ENCODE data around the gene ZNF532. TPM values are rescaled to one million over a fixed set of nuclear protein-coding genes. Genes with fewer than 3 reads are reported as not detected.

Gene ZNF532
- total RNA-seq, 2 donors from 2014 or later: 133 to 211 TPM

GRCh38 chr18:58966704-58967103 is 102.0 kb downstream of the ZNF532 start:
- Histone ChIP-seq H3K4me1 (ENCODE audit: control insufficient read depth in 1 of 2, low read depth in 2 of 2) (peaks cover 23 to 54% of the 10 kb centered on the region in 2 donors), H3K4me3 (peak overlapping the region; percentile 3), H3K36me3 (no peaks in the 10 kb centered on the region), H3K9me3 (no peaks in the 10 kb centered on the region), H3K27me3 (replicated peaks; ENCODE audit: insufficient read depth) (no peaks in the 10 kb centered on the region), H3K27ac (peak overlapping the region; percentile 76)
- DNase-seq (ENCODE audit: low spot score) (no peak), ATAC-seq (ENCODE audit: insufficient number of reproducible peaks, low FRiP score, low read depth) (no peak)
- TF ChIP-seq CTCF (IDR thresholded peaks at IDR 0.05): no peak

GRCh38 chr18:58967751-58968254 is 103.1 kb downstream of the ZNF532 start:
- Histone ChIP-seq H3K27ac (peak overlapping the region; percentile 34 to 76), H3K36me3 (peaks cover 3% of the 10 kb centered on the region), H3K27me3 (replicated peaks; ENCODE audit: insufficient read depth) (no peaks in the 10 kb centered on the region), H3K4me3 (no peak overlapping the region), H3K4me1 (ENCODE audit: control insufficient read depth in 1 of 2, low read depth in 2 of 2) (peaks cover 23 to 54% of the 10 kb centered on the region in 2 donors), H3K9me3 (no peaks in the 10 kb centered on the region)
- DNase-seq (ENCODE audit: low spot score) (no peak), ATAC-seq (ENCODE audit: insufficient number of reproducible peaks, low FRiP score, low read depth) (no peak)
- TF ChIP-seq CTCF (IDR thresholded peaks at IDR 0.05): no peak

GRCh38 chr18:58970943-58971790 is 106.5 kb downstream of the ZNF532 start:
- ATAC-seq (ENCODE audit: insufficient number of reproducible peaks, low FRiP score, low read depth): no peak
- Histone ChIP-seq H3K27me3 (replicated peaks; ENCODE audit: insufficient read depth) (no peaks in the 10 kb centered on the region), H3K4me1 (ENCODE audit: control insufficient read depth in 1 of 2, low read depth in 2 of 2) (peaks cover 19 to 43% of the 10 kb centered on the region in 2 donors), H3K36me3 (peaks cover 5% of the 10 kb centered on the region), H3K9me3 (no peaks in the 10 kb centered on the region), H3K4me3 (no peak overlapping the region), H3K27ac (no peak overlapping the region)
- no peak for TF ChIP-seq CTCF (IDR thresholded peaks at IDR 0.05)
- DNase-seq (ENCODE audit: low spot score): no peak

- H3K27me3 ChIP-seq (replicated peaks; ENCODE audit: insufficient read depth): no peaks in the 10 kb centered on the region
- H3K36me3 ChIP-seq: peaks cover 14% of the 10 kb centered on the region
- DNase-seq (ENCODE audit: low spot score) (no peak), ATAC-seq (ENCODE audit: insufficient number of reproducible peaks, low FRiP score, low read depth) (no peak)
- H3K4me1 ChIP-seq (ENCODE audit: control insufficient read depth in 1 of 2, low read depth in 2 of 2): peaks cover 25 to 52% of the 10 kb centered on the region in 2 donors
- H3K27ac ChIP-seq: peak overlapping the region; percentile 78 to 86
- peak overlapping the region; percentile 58 for H3K4me3 ChIP-seq
- no peaks in the 10 kb centered on the region for H3K9me3 ChIP-seq
- no peak for TF ChIP-seq CTCF (IDR thresholded peaks at IDR 0.05)
These were observed 110.6 kb downstream of the ZNF532 start for GRCh38 chr18:58975296-58975695.

- no peak for TF ChIP-seq CTCF (IDR thresholded peaks at IDR 0.05)
- Histone ChIP-seq H3K9me3 (no peaks in the 10 kb centered on the region), H3K4me1 (ENCODE audit: control insufficient read depth in 1 of 2, low read depth in 2 of 2) (peaks cover 25 to 52% of the 10 kb centered on the region in 2 donors), H3K27me3 (replicated peaks; ENCODE audit: insufficient read depth) (no peaks in the 10 kb centered on the region), H3K36me3 (peaks cover 17% of the 10 kb centered on the region), H3K4me3 (peak overlapping the region; percentile 58), H3K27ac (peak overlapping the region; percentile 78 to 86)
- no peak for ATAC-seq (ENCODE audit: insufficient number of reproducible peaks, low FRiP score, low read depth)
- no peak for DNase-seq (ENCODE audit: low spot score)
These were observed 111.1 kb downstream of the ZNF532 start for GRCh38 chr18:58975781-58976180.
